HepG2 (cell line): ENCODE data around the gene CER1. TPM values are rescaled to one million over a fixed set of nuclear protein-coding genes. Genes with fewer than 3 reads are reported as not detected.
A peak's percentile ranks its signal among the peaks of the same experiment; 100 is the strongest.

ENCODE experiments used
- HOXA5 ChIP-seq: sonication (generic); formaldehyde crosslinking; IDR thresholded peaks from 2 replicates; pipeline ENCODE4 v1.4.0; 2020; ENCODE audit warnings: missing genetic modification reagents
- NR1H2 ChIP-seq: sonication (generic); formaldehyde crosslinking; IDR thresholded peaks from 2 replicates; pipeline ENCODE4 v1.8.1; 2022; ENCODE audit warnings: low read depth, missing genetic modification reagents, borderline replicate concordance
- NR2C2 ChIP-seq: sonication (generic); formaldehyde crosslinking; IDR thresholded peaks from 2 replicates; pipeline ENCODE4 v1.4.0; 2020; ENCODE audit warnings: missing genetic modification reagents, mild to moderate bottlenecking, moderate library complexity, borderline replicate concordance
- PHB2 ChIP-seq: fragments of 450-650 bp; IDR thresholded peaks from 2 replicates; pipeline ENCODE4 v1.6.1; 2018; ENCODE audit not compliant: partially characterized antibody
- PPARG ChIP-seq: conservative IDR thresholded peaks from 2 replicates; pipeline ENCODE4 v1.6.1; 2016; ENCODE audit warnings: missing biosample characterization, missing genetic modification reagents
- RFX5 ChIP-seq: IDR thresholded peaks from 2 replicates; pipeline ENCODE4 v1.6.1; 2011; ENCODE audit warnings: low read depth, low read length, improper control_type of control experiment
- SIN3B ChIP-seq: fragments of 150-350 bp; IDR thresholded peaks from 2 replicates; pipeline ENCODE4 v1.6.1; 2014; ENCODE audit warnings: low read length
- SNAI1 ChIP-seq: sonication (generic); formaldehyde crosslinking; IDR thresholded peaks from 2 replicates; pipeline ENCODE4 v1.5.0; 2020; ENCODE audit warnings: mild to moderate bottlenecking, missing genetic modification reagents, borderline replicate concordance
- ZFP1 ChIP-seq: IDR thresholded peaks from 2 replicates; pipeline ENCODE4 v1.6.1; 2016
- ZNF10 ChIP-seq: sonication (generic); formaldehyde crosslinking; IDR thresholded peaks from 2 replicates; pipeline ENCODE4 v1.4.0; 2020; ENCODE audit warnings: mild to moderate bottlenecking, low read depth, missing genetic modification reagents, borderline replicate concordance
- ZNF30 ChIP-seq: sonication (generic); formaldehyde crosslinking; IDR thresholded peaks from 2 replicates; pipeline ENCODE4 v1.5.0; 2020; ENCODE audit warnings: mild to moderate bottlenecking, missing genetic modification reagents
- ZNF331 ChIP-seq: sonication (generic); formaldehyde crosslinking; IDR thresholded peaks from 2 replicates; pipeline ENCODE4 v1.4.0; 2020; ENCODE audit warnings: missing genetic modification reagents
- ZNF333 ChIP-seq: sonication (generic); formaldehyde crosslinking; IDR thresholded peaks from 2 replicates; pipeline ENCODE4 v1.4.0; 2020; ENCODE audit warnings: mild to moderate bottlenecking, missing genetic modification reagents, borderline replicate concordance
- ZNF350 ChIP-seq: sonication (generic); formaldehyde crosslinking; IDR thresholded peaks from 2 replicates; pipeline ENCODE4 v1.4.0; 2020; ENCODE audit warnings: mild to moderate bottlenecking, low read depth, missing genetic modification reagents, borderline replicate concordance
- ZNF430 ChIP-seq: sonication (generic); formaldehyde crosslinking; IDR thresholded peaks from 2 replicates; pipeline ENCODE4 v1.9.0; 2021; ENCODE audit warnings: mild to moderate bottlenecking, missing genetic modification reagents
- ZNF589 ChIP-seq: sonication (generic); formaldehyde crosslinking; conservative IDR thresholded peaks from 2 replicates; pipeline ENCODE4 v1.8.0; 2022; ENCODE audit warnings: mild to moderate bottlenecking, moderate library complexity, missing genetic modification reagents
- ZNF652 ChIP-seq: IDR thresholded peaks from 2 replicates; pipeline ENCODE4 v1.6.1; 2016; ENCODE audit warnings: low read depth, borderline replicate concordance
- ZNF75D ChIP-seq: sonication (generic); formaldehyde crosslinking; IDR thresholded peaks from 2 replicates; pipeline ENCODE4 v1.8.1; 2023; ENCODE audit warnings: missing genetic modification reagents, mild to moderate bottlenecking, borderline replicate concordance
- polyA plus RNA-seq, 8 experiments: library from polyadenylated mRNA; depleted of rRNA in 3 of 8; stranded (reverse) in 7 of 8; unstranded in 1 of 8; fragments of >200 nt; fragmentation: Illumina TruSeq in 4 of 8; extraction: Trizol in 4 of 8; gene quantifications; 2 replicates each; pipeline versions ENCODE4 v1.2.1 to v1.2.3, GENCODE V29; 2011 to 2016; ENCODE audit warnings: low read depth in 4 of 8, missing spikeins in 1 of 8, mixed read lengths in 1 of 8; ENCODE audit not compliant: insufficient read depth in 1 of 8
- total RNA-seq, 5 experiments: library from RNA; depleted of rRNA; stranded (reverse); fragments of >200 nt; fragmentation: Illumina TruSeq; extraction: Trizol; gene quantifications; 2 replicates each; pipeline ENCODE4 v1.2.3, GENCODE V29; 2016; ENCODE audit warnings: low read depth in 1 of 5
- TF ChIP-seq, protein P1 (sequence below): sonication (generic); formaldehyde crosslinking; IDR thresholded peaks from 2 replicates; pipeline ENCODE4 v1.5.0; 2020; ENCODE audit warnings: missing genetic modification reagents, mild to moderate bottlenecking, borderline replicate concordance
- TF ChIP-seq, protein P2 (sequence below): sonication (generic); formaldehyde crosslinking; IDR thresholded peaks from 2 replicates; pipeline ENCODE4 v1.4.0; 2020; ENCODE audit warnings: missing genetic modification reagents
- TF ChIP-seq, protein P3 (sequence below): IDR thresholded peaks from 2 replicates; pipeline ENCODE4 v1.6.1; 2012; ENCODE audit warnings: inconsistent platforms
- TF ChIP-seq, protein P4 (sequence below): IDR thresholded peaks from 2 replicates; pipeline ENCODE4 v1.6.1; 2016; ENCODE audit warnings: missing compliant biosample characterization, missing genetic modification reagents, borderline replicate concordance
- TF ChIP-seq, protein P5 (sequence below): sonication (generic); formaldehyde crosslinking; IDR thresholded peaks from 2 replicates; pipeline ENCODE4 v1.8.0; 2022; ENCODE audit warnings: missing genetic modification reagents, low read depth, mild to moderate bottlenecking, borderline replicate concordance

CER1 gene
- total and polyA plus RNA-seq, 2 of the 13 experiments (the other 11 are each of a cell fraction or from before 2014, with no cell fraction given) = 0.18 TPM; not detected in 1

DNA sequence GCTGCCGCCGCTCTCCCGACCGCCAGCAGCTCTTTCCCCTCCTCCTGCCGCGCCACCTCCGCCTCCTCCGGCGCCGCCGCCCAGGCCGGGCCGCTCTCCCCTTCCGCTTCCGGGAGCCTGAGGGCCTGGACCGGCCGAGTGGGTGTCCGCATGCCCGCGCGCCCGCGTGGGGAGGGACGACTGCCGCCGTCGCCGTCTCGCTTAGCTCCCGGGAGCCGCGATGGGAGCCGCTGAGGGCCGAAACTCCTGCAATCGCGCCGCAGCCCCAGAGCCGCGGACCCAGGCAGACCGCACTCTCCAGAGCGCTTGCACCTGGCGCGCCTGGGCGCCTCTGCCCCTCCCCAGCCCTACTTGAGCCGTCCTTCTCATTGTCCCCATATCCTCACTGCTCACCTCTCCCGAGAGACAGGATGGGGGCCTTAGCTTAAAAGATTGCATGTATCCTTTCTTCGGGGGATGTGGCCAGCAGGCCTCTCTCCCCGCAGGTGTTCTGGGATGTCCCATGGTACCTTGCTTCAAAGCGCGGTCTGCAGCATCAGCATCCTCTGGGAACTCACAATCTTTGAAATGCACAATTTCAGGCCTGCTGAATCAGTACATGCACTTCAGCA, 29.2 kb downstream of the CER1 start, which contains the start of gene ZDHHC21 (continued):
- TF ChIP-seq, protein P1, sequence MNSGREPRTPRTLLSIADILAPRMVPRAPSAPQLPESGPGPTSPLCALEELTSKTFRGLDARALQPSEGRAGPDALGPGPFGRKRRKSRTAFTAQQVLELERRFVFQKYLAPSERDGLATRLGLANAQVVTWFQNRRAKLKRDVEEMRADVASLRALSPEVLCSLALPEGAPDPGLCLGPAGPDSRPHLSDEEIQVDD (CRISPR knock-in tag) = no peak
- TF ChIP-seq ZNF333 (CRISPR knock-in tag) = no peak
- TF ChIP-seq ZNF331 (CRISPR knock-in tag) = peak; percentile 49
- TF ChIP-seq ZNF589 (CRISPR knock-in tag) = 0 out of 2 replicates have a peak, but pooled peaks have one; percentile 44
- no peak for TF ChIP-seq ZNF652 (CRISPR knock-in tag)
- TF ChIP-seq, protein P2, sequence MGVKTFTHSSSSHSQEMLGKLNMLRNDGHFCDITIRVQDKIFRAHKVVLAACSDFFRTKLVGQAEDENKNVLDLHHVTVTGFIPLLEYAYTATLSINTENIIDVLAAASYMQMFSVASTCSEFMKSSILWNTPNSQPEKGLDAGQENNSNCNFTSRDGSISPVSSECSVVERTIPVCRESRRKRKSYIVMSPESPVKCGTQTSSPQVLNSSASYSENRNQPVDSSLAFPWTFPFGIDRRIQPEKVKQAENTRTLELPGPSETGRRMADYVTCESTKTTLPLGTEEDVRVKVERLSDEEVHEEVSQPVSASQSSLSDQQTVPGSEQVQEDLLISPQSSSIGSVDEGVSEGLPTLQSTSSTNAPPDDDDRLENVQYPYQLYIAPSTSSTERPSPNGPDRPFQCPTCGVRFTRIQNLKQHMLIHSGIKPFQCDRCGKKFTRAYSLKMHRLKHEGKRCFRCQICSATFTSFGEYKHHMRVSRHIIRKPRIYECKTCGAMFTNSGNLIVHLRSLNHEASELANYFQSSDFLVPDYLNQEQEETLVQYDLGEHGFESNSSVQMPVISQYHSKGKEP (CRISPR knock-in tag) = no peak
- no peak for TF ChIP-seq HOXA5
- no peak for TF ChIP-seq ZNF350 (CRISPR knock-in tag)
- TF ChIP-seq ZNF10 (CRISPR knock-in tag) = no peak
- TF ChIP-seq ZNF30 (CRISPR knock-in tag) = peak; percentile 81; the same call in 1 of the 2 replicates
- no peak for TF ChIP-seq NR1H2 (CRISPR knock-in tag)
- no peak for TF ChIP-seq SIN3B
- TF ChIP-seq, protein P3, sequence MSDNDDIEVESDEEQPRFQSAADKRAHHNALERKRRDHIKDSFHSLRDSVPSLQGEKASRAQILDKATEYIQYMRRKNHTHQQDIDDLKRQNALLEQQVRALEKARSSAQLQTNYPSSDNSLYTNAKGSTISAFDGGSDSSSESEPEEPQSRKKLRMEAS = peak; percentile 91
- TF ChIP-seq, protein P4, sequence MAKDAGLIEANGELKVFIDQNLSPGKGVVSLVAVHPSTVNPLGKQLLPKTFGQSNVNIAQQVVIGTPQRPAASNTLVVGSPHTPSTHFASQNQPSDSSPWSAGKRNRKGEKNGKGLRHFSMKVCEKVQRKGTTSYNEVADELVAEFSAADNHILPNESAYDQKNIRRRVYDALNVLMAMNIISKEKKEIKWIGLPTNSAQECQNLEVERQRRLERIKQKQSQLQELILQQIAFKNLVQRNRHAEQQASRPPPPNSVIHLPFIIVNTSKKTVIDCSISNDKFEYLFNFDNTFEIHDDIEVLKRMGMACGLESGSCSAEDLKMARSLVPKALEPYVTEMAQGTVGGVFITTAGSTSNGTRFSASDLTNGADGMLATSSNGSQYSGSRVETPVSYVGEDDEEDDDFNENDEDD (CRISPR knock-in tag) = peak; percentile 47; the same call in 1 of the 2 replicates
- TF ChIP-seq, protein P5, sequence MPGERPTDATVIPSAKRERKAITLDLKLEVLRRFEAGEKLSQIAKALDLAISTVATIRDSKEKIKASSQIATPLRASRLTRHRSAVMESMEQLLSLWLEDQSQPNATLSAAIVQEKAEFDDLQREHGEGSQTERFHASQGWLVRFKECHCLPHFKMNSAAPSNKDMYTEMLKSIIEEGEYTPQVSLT (CRISPR knock-in tag) = no peak
- TF ChIP-seq PHB2 = no peak
- no peak for TF ChIP-seq PPARG
- TF ChIP-seq ZNF430 (CRISPR knock-in tag) = peak; percentile 84
- no peak for TF ChIP-seq RFX5
- TF ChIP-seq SNAI1 (CRISPR knock-in tag) = no peak
- TF ChIP-seq NR2C2 (CRISPR knock-in tag) = peak; percentile 86
- no peak for TF ChIP-seq ZFP1
- peak; percentile 69; the same call in 1 of the 2 replicates for TF ChIP-seq ZNF75D
